Measurements from ENCODE around the gene CTNNBIP1. TPM values are rescaled to one million over a fixed set of nuclear protein-coding genes. Genes with fewer than 3 reads are reported as not detected.

Gene CTNNBIP1
- total RNA-seq, 1 donor from 2014 or later, result 44.7 TPM

- no peaks in the 10 kb centered on the region for H3K36me3 ChIP-seq
Measured at GRCh38 chr1:9822897-9823692, 87.0 kb downstream of the CTNNBIP1 start.

GRCh38 chr1:9822490-9822889, 87.6 kb downstream of the CTNNBIP1 start:
- Histone ChIP-seq H3K9me3 (no peaks in the 10 kb centered on the region), H3K27ac (peak overlapping the region; percentile 98), H3K4me1 (peaks cover 54% of the 10 kb centered on the region), H3K27me3 (no peaks in the 10 kb centered on the region), H3K4me3 (peak overlapping the region; percentile 73 to 96), H3K36me3 (no peaks in the 10 kb centered on the region)
- no peak for DNase-seq (ENCODE audit: extremely low spot score in 2 of 2)
- intact Hi-C loops (cut with DNase I), result no loop called here
- TF ChIP-seq CTCF (IDR thresholded peaks at IDR 0.05), result no peak
- no peak for TF ChIP-seq POLR2A (IDR thresholded peaks at IDR 0.05)
- TF ChIP-seq POLR2AphosphoS5 (IDR thresholded peaks at IDR 0.05; ENCODE audit: insufficient read depth in 1 of 2, low read depth in 1 of 2), result peak in 1 of 2 donors; percentile 34

More at GRCh38 chr1:9822897-9823692, 87.0 kb downstream of the CTNNBIP1 start:
- Histone ChIP-seq H3K27me3 (no peaks in the 10 kb centered on the region), H3K27ac (peak overlapping the region; percentile 98), H3K4me3 (peak overlapping the region; percentile 73 to 96), H3K4me1 (peaks cover 51% of the 10 kb centered on the region), H3K9me3 (no peaks in the 10 kb centered on the region)
- peak in 1 of 2 donors; percentile 55 for TF ChIP-seq POLR2AphosphoS5 (IDR thresholded peaks at IDR 0.05; ENCODE audit: insufficient read depth in 1 of 2, low read depth in 1 of 2)
- TF ChIP-seq CTCF (IDR thresholded peaks at IDR 0.05), result no peak
- intact Hi-C loops (cut with DNase I), result no loop called here
- DNase-seq (ENCODE audit: extremely low spot score in 2 of 2), result no peak

- Histone ChIP-seq H3K4me3 (no peak overlapping the region), H3K27me3 (no peaks in the 10 kb centered on the region), H3K4me1 (peaks cover 59% of the 10 kb centered on the region), H3K27ac (no peak overlapping the region), H3K36me3 (no peaks in the 10 kb centered on the region), H3K9me3 (no peaks in the 10 kb centered on the region)
- intact Hi-C loops (cut with DNase I), result no loop called here
- no peak for TF ChIP-seq CTCF (IDR thresholded peaks at IDR 0.05)
- TF ChIP-seq POLR2A (IDR thresholded peaks at IDR 0.05), result no peak
- no peak for TF ChIP-seq POLR2AphosphoS5 (IDR thresholded peaks at IDR 0.05; ENCODE audit: insufficient read depth in 1 of 2, low read depth in 1 of 2)
- no peak for DNase-seq (ENCODE audit: extremely low spot score in 2 of 2)
Measured at GRCh38 chr1:9821710-9822109, 88.4 kb downstream of the CTNNBIP1 start.

- H3K27ac ChIP-seq, result no peak overlapping the region
- intact Hi-C loops (cut with DNase I), result no loop called here
- no peaks in the 10 kb centered on the region for H3K27me3 ChIP-seq
- H3K4me1 ChIP-seq, result peaks cover 62% of the 10 kb centered on the region
- no peak overlapping the region for H3K4me3 ChIP-seq
- DNase-seq (ENCODE audit: extremely low spot score in 2 of 2), result no peak
- no peaks in the 10 kb centered on the region for H3K9me3 ChIP-seq
- no peaks in the 10 kb centered on the region for H3K36me3 ChIP-seq
- no peak for TF ChIP-seq CTCF (IDR thresholded peaks at IDR 0.05)
- TF ChIP-seq POLR2AphosphoS5 (IDR thresholded peaks at IDR 0.05; ENCODE audit: insufficient read depth in 1 of 2, low read depth in 1 of 2), result no peak
- TF ChIP-seq POLR2A (IDR thresholded peaks at IDR 0.05), result no peak
Measured at GRCh38 chr1:9820521-9820920, 89.5 kb downstream of the CTNNBIP1 start.

- Histone ChIP-seq H3K27ac (no peak overlapping the region), H3K27me3 (no peaks in the 10 kb centered on the region), H3K36me3 (no peaks in the 10 kb centered on the region), H3K4me1 (peaks cover 61% of the 10 kb centered on the region), H3K4me3 (no peak overlapping the region), H3K9me3 (no peaks in the 10 kb centered on the region)
- intact Hi-C loops (cut with DNase I), result loop anchor here (2.0 kb wide), 1 partner anchor 37 kb away; no protein-coding TSS in a partner anchor
- DNase-seq (ENCODE audit: extremely low spot score in 2 of 2), result no peak
- TF ChIP-seq CTCF (IDR thresholded peaks at IDR 0.05), result no peak
- TF ChIP-seq POLR2A (IDR thresholded peaks at IDR 0.05), result no peak
- TF ChIP-seq POLR2AphosphoS5 (IDR thresholded peaks at IDR 0.05; ENCODE audit: insufficient read depth in 1 of 2, low read depth in 1 of 2), result no peak
Measured at GRCh38 chr1:9817734-9818133, 92.3 kb downstream of the CTNNBIP1 start.
